Osteoblast (primary cell): ENCODE results near the gene ANKRD31. TPM values are rescaled to one million over a fixed set of nuclear protein-coding genes. Genes with fewer than 3 reads are reported as not detected.

Experiments used
- DNase-seq: peaks from one replicate; pipeline ENCODE4 v3.0.0; 2011; ENCODE audit warnings: low spot score, mixed read lengths; ENCODE audit not compliant: insufficient read length; ENCODE audit errors: missing footprints
- H2AFZ ChIP-seq: 2 replicates; pipeline ENCODE4 v1.6.0; 2011; ENCODE audit warnings: mild to moderate bottlenecking, low read length
- H3K27ac ChIP-seq: 2 replicates; pipeline ENCODE4 v1.5.1; 2011; ENCODE audit warnings: mild to moderate bottlenecking, low read depth, low read length, moderate library complexity
- H3K27me3 ChIP-seq: 2 replicates; pipeline ENCODE4 v1.6.0; 2012; ENCODE audit warnings: mild to moderate bottlenecking, control low read depth, inconsistent platforms, low read length, moderate library complexity; ENCODE audit not compliant: insufficient read depth
- H3K36me3 ChIP-seq: 2 replicates; pipeline ENCODE4 v1.5.1; 2011; ENCODE audit warnings: mild to moderate bottlenecking, low read length, control low read depth, moderate library complexity; ENCODE audit not compliant: insufficient read depth
- H3K4me1 ChIP-seq: 2 replicates; pipeline ENCODE4 v1.5.1; 2011; ENCODE audit warnings: mild to moderate bottlenecking, low read length, control low read depth, moderate library complexity; ENCODE audit not compliant: insufficient read depth
- H3K4me2 ChIP-seq: 2 replicates; pipeline ENCODE4 v1.6.0; 2011; ENCODE audit warnings: mild to moderate bottlenecking, low read length; ENCODE audit not compliant: insufficient read depth
- H3K4me3 ChIP-seq: fragments of 200-600 bp; sonication (generic); 3 replicates; pipeline ENCODE4 v1.5.1; 2012; ENCODE audit warnings: mild to moderate bottlenecking, low read length, inconsistent platforms; ENCODE audit not compliant: insufficient read depth
- H3K79me2 ChIP-seq: 2 replicates; pipeline ENCODE4 v1.6.0; 2012; ENCODE audit warnings: mild to moderate bottlenecking, low read length, control low read depth, inconsistent platforms; ENCODE audit not compliant: insufficient read depth
- H3K9me3 ChIP-seq: 2 replicates; pipeline ENCODE4 v1.5.1; 2011; ENCODE audit warnings: low read depth, low read length, control low read depth
- H4K20me1 ChIP-seq: 2 replicates; pipeline ENCODE4 v1.6.0; 2012; ENCODE audit warnings: mild to moderate bottlenecking, low read length, control low read depth; ENCODE audit not compliant: insufficient read depth
- total RNA-seq: library from RNA; depleted of rRNA; stranded (reverse); fragments of >200 nt; gene quantifications from 2 replicates; pipeline ENCODE4 v1.2.3, GENCODE V29; 2012
- TF ChIP-seq, protein P1 (sequence below): IDR thresholded peaks from 2 replicates; pipeline ENCODE4 v1.5.1; 2011; ENCODE audit warnings: mild to moderate bottlenecking, low read depth, low read length, moderate library complexity; ENCODE audit errors: extremely low read depth

The ANKRD31 gene
- total RNA-seq, 1 donor, result 0.36 TPM

DNA sequence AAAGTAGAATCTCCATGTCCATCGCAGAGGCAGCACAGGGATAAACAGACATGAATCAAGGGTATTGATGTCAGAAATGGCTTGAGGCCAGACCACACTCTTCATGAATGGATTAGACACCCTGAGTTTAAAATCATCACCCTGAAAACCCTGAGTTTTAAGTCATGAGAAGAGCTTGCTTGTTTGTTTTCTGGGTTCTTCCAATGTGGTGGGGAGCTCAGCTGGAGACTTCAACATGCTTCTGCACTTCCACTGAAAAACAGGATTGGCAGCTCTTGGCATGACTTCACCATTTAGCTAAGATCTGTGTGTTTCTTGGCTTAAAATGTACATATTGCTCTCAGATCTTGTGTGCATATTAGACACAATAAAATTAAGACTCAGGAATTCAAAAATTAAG lies 194.2 kb downstream of the ANKRD31 start:
- Histone ChIP-seq H3K79me2 (no peaks in the 10 kb centered on the region), H3K27me3 (no peaks in the 10 kb centered on the region), H3K4me1 (peaks cover 3% of the 10 kb centered on the region), H3K27ac (no peak overlapping the region), H3K4me3 (no peak overlapping the region), H2AFZ (no peak overlapping the region), H4K20me1 (no peaks in the 10 kb centered on the region), H3K9me3 (no peaks in the 10 kb centered on the region), H3K4me2 (no peak overlapping the region), H3K36me3 (no peaks in the 10 kb centered on the region)
- TF ChIP-seq, protein P1, sequence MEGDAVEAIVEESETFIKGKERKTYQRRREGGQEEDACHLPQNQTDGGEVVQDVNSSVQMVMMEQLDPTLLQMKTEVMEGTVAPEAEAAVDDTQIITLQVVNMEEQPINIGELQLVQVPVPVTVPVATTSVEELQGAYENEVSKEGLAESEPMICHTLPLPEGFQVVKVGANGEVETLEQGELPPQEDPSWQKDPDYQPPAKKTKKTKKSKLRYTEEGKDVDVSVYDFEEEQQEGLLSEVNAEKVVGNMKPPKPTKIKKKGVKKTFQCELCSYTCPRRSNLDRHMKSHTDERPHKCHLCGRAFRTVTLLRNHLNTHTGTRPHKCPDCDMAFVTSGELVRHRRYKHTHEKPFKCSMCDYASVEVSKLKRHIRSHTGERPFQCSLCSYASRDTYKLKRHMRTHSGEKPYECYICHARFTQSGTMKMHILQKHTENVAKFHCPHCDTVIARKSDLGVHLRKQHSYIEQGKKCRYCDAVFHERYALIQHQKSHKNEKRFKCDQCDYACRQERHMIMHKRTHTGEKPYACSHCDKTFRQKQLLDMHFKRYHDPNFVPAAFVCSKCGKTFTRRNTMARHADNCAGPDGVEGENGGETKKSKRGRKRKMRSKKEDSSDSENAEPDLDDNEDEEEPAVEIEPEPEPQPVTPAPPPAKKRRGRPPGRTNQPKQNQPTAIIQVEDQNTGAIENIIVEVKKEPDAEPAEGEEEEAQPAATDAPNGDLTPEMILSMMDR, result no peak
- DNase-seq, result no peak

DNA sequence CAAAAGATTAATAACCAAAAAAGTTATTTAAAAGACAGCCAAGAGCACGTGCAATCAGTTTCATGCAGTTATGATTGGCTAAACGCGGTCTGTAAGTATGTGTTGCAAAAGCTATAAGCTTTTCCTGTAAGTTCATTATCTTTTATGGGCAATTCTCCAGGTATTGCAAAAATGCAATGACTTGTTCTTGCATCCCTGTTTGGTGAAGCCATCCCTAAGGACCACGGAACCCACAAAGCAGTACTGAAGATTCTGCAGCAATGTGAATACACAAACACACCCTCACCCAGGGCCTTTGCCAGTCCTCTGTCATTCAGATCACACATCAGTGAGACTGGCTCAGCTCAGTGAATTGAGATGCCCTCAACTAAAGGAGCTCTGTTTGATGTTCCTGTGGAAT lies 195.7 kb downstream of the ANKRD31 start:
- TF ChIP-seq, protein P1, result no peak
- no peaks in the 10 kb centered on the region for H3K79me2 ChIP-seq
- H3K27me3 ChIP-seq, result no peaks in the 10 kb centered on the region
- H3K4me3 ChIP-seq, result no peak overlapping the region
- no peaks in the 10 kb centered on the region for H3K9me3 ChIP-seq
- H2AFZ ChIP-seq, result no peak overlapping the region
- no peak for DNase-seq
- H3K27ac ChIP-seq, result no peak overlapping the region
- no peak overlapping the region for H3K4me2 ChIP-seq
- H3K4me1 ChIP-seq, result peaks cover 3% of the 10 kb centered on the region
- H4K20me1 ChIP-seq, result no peaks in the 10 kb centered on the region
- no peaks in the 10 kb centered on the region for H3K36me3 ChIP-seq

DNA sequence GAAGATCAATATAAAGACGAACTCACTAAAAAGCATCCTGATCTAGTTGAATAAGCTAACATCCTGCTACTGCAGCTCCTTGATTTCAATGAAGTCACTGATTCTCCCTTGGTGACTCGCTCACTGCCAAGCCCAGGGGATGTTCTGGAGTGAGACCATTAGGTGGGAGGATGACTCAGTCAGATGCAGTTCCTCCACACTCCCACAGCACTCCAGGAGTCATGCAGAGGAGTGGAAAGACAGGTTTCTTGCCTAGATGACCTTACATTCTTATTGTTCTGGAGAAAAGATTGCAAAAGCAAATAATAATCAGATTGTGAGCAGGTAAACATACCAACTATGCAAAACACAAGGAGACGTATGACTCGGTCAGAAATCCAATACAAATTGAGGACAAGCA lies 199.6 kb downstream of the ANKRD31 start:
- DNase-seq, result peak; percentile 91
- Histone ChIP-seq H2AFZ (no peak overlapping the region), H3K27me3 (no peaks in the 10 kb centered on the region), H4K20me1 (no peaks in the 10 kb centered on the region), H3K4me3 (no peak overlapping the region), H3K27ac (no peak overlapping the region), H3K9me3 (no peaks in the 10 kb centered on the region), H3K79me2 (no peaks in the 10 kb centered on the region), H3K4me1 (peaks cover 3% of the 10 kb centered on the region), H3K4me2 (no peak overlapping the region), H3K36me3 (no peaks in the 10 kb centered on the region)
- TF ChIP-seq, protein P1, result no peak

DNA sequence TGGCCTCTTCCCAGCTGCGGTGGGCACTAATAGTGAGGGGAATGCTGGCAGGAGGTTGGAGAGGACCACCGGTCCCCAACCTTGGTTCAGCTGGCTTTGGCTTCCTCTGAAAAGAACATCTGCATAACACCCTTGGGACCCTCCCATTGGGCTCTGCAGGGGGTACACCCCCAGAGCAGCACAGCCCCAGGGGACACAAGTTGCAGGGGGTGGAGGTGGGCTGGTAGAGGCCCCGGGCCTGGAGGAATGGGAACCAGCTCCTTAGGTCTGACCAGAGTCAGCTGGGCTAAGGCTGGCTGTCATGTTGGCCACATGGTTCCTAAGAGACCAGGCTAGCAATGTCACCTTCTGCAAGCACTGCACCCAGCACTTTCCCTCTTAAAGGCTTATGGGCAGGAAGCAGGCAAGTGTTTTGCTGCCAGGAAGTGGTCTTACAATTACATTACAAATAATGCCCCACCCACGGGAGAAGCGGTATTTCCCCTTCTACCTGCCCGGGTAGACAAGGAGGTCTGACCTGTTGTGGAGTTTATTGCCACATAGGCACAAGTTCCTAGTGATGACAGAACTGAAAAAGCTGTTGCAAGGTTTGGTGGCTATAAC lies 202.4 kb downstream of the ANKRD31 start:
- Histone ChIP-seq H3K27me3 (no peaks in the 10 kb centered on the region), H3K4me2 (no peak overlapping the region), H3K4me1 (no peaks in the 10 kb centered on the region), H3K79me2 (no peaks in the 10 kb centered on the region), H3K27ac (no peak overlapping the region), H3K9me3 (no peaks in the 10 kb centered on the region), H3K36me3 (no peaks in the 10 kb centered on the region), H2AFZ (no peak overlapping the region), H4K20me1 (no peaks in the 10 kb centered on the region), H3K4me3 (no peak overlapping the region)
- DNase-seq, result no peak
- TF ChIP-seq, protein P1, result no peak
